ENCODE measurements around the gene EMCN. TPM values are rescaled to one million over a fixed set of nuclear protein-coding genes. Genes with fewer than 3 reads are reported as not detected.

EMCN gene
- total RNA-seq, 1 donor = not detected

- Histone ChIP-seq H4K20me1 (ENCODE audit: insufficient read depth, low read length) (no peaks in the 10 kb centered on the region), H3K9me3 (ENCODE audit: low read depth, low read length) (no peaks in the 10 kb centered on the region), H3K27me3 (ENCODE audit: insufficient read depth, low read length) (no peaks in the 10 kb centered on the region), H3K36me3 (ENCODE audit: insufficient read depth, low read length) (no peaks in the 10 kb centered on the region), H3K27ac (ENCODE audit: low read depth, low read length) (no peak overlapping the region), H3K4me3 (ENCODE audit: insufficient read depth, low read length) (no peak overlapping the region), H2AFZ (ENCODE audit: low read length) (no peak overlapping the region), H3K79me2 (ENCODE audit: insufficient read depth, low read length) (no peaks in the 10 kb centered on the region), H3K4me1 (ENCODE audit: insufficient read depth, low read length) (no peaks in the 10 kb centered on the region), H3K4me2 (ENCODE audit: insufficient read depth, low read length) (no peak overlapping the region)
- TF ChIP-seq CTCF (IDR thresholded peaks at IDR 0.05; ENCODE audit: extremely low read depth, low read depth, low read length) = no peak
- no peak for DNase-seq (ENCODE audit: insufficient read length, low spot score, missing footprints)
These were observed 156.5 kb downstream of the EMCN start for GRCh38 chr4:100361336-100361735.

GRCh38 chr4:100360211-100360610 is 157.6 kb downstream of the EMCN start:
- Histone ChIP-seq H3K9me3 (ENCODE audit: low read depth, low read length) (no peaks in the 10 kb centered on the region), H3K4me3 (ENCODE audit: insufficient read depth, low read length) (no peak overlapping the region), H3K4me2 (ENCODE audit: insufficient read depth, low read length) (no peak overlapping the region), H3K27ac (ENCODE audit: low read depth, low read length) (no peak overlapping the region), H2AFZ (ENCODE audit: low read length) (no peak overlapping the region), H3K4me1 (ENCODE audit: insufficient read depth, low read length) (no peaks in the 10 kb centered on the region), H4K20me1 (ENCODE audit: insufficient read depth, low read length) (no peaks in the 10 kb centered on the region), H3K79me2 (ENCODE audit: insufficient read depth, low read length) (no peaks in the 10 kb centered on the region), H3K36me3 (ENCODE audit: insufficient read depth, low read length) (no peaks in the 10 kb centered on the region), H3K27me3 (ENCODE audit: insufficient read depth, low read length) (no peaks in the 10 kb centered on the region)
- TF ChIP-seq CTCF (IDR thresholded peaks at IDR 0.05; ENCODE audit: extremely low read depth, low read depth, low read length) = no peak
- no peak for DNase-seq (ENCODE audit: insufficient read length, low spot score, missing footprints)

GRCh38 chr4:100359441-100359840 is 158.4 kb downstream of the EMCN start:
- no peaks in the 10 kb centered on the region for H3K79me2 ChIP-seq (ENCODE audit: insufficient read depth, low read length)
- H3K36me3 ChIP-seq (ENCODE audit: insufficient read depth, low read length) = no peaks in the 10 kb centered on the region
- no peak for DNase-seq (ENCODE audit: insufficient read length, low spot score, missing footprints)
- H3K27me3 ChIP-seq (ENCODE audit: insufficient read depth, low read length) = no peaks in the 10 kb centered on the region
- H3K27ac ChIP-seq (ENCODE audit: low read depth, low read length) = no peak overlapping the region
- H3K4me1 ChIP-seq (ENCODE audit: insufficient read depth, low read length) = no peaks in the 10 kb centered on the region
- H2AFZ ChIP-seq (ENCODE audit: low read length) = no peak overlapping the region
- H3K4me2 ChIP-seq (ENCODE audit: insufficient read depth, low read length) = no peak overlapping the region
- no peaks in the 10 kb centered on the region for H4K20me1 ChIP-seq (ENCODE audit: insufficient read depth, low read length)
- H3K4me3 ChIP-seq (ENCODE audit: insufficient read depth, low read length) = no peak overlapping the region
- TF ChIP-seq CTCF (IDR thresholded peaks at IDR 0.05; ENCODE audit: extremely low read depth, low read depth, low read length) = no peak
- H3K9me3 ChIP-seq (ENCODE audit: low read depth, low read length) = no peaks in the 10 kb centered on the region

GRCh38 chr4:100357542-100357941 is 160.3 kb downstream of the EMCN start:
- TF ChIP-seq CTCF (IDR thresholded peaks at IDR 0.05; ENCODE audit: extremely low read depth, low read depth, low read length) = no peak
- H4K20me1 ChIP-seq (ENCODE audit: insufficient read depth, low read length) = no peaks in the 10 kb centered on the region
- H2AFZ ChIP-seq (ENCODE audit: low read length) = no peak overlapping the region
- H3K36me3 ChIP-seq (ENCODE audit: insufficient read depth, low read length) = no peaks in the 10 kb centered on the region
- no peak overlapping the region for H3K4me2 ChIP-seq (ENCODE audit: insufficient read depth, low read length)
- H3K27ac ChIP-seq (ENCODE audit: low read depth, low read length) = no peak overlapping the region
- no peaks in the 10 kb centered on the region for H3K4me1 ChIP-seq (ENCODE audit: insufficient read depth, low read length)
- no peak overlapping the region for H3K4me3 ChIP-seq (ENCODE audit: insufficient read depth, low read length)
- H3K79me2 ChIP-seq (ENCODE audit: insufficient read depth, low read length) = no peaks in the 10 kb centered on the region
- DNase-seq (ENCODE audit: insufficient read length, low spot score, missing footprints) = no peak
- no peaks in the 10 kb centered on the region for H3K9me3 ChIP-seq (ENCODE audit: low read depth, low read length)
- no peaks in the 10 kb centered on the region for H3K27me3 ChIP-seq (ENCODE audit: insufficient read depth, low read length)
